Measurements from ENCODE around the gene CHRNB4.

CHRNB4 gene

DNA sequence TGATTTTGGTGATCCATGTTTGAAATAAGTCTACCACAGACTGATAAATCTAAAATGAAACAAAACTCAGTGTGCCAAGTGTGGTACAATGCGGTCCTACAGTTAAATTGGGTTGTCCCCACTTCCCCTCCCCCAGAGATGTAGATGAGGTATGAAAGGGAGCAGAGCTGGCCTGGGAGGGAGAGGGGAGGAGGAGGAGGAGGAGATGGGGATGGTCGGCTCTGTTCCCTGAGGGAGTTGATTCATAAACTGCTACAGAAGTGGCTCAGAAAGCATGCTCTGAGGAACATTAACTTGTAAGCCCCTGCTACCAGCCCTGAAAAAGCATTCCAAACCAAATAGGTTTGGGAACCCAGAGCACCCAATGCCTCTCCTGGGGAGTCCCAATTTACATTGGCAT is 28.0 kb upstream of the CHRNB4 start:
- no peak for DNase-seq

DNA sequence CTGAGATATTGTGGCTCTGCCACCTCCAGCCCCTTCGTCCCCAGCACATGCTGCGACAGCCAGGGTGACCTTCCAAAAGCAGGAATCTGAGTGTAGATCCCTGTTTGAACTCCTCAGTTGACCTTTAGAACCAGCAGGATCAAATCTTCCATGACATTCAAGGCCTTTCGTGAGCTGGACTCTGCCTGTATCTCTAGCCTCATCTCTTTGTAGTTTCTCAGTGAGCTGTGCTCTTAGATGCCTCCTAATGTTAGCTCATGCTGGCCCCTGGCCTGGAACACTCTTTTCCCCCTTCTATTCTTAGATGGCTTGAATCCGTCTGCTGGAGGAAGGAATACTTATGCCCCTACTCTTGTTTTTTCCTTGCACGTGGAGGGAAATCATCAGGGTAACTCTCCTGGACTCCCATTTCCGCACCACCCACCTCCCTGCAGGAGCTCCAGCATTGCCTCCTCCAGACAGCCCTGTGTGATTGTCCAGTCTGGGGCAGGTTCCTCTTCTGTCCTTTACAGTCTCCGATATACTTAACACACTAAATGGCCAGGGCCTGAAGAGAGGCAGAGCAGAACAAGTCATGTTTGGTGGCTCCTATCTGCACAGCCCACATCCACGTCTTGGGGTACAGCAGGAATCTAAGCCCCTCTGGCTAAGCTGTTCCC is 26.7 kb upstream of the CHRNB4 start:
- no peak for DNase-seq

DNA sequence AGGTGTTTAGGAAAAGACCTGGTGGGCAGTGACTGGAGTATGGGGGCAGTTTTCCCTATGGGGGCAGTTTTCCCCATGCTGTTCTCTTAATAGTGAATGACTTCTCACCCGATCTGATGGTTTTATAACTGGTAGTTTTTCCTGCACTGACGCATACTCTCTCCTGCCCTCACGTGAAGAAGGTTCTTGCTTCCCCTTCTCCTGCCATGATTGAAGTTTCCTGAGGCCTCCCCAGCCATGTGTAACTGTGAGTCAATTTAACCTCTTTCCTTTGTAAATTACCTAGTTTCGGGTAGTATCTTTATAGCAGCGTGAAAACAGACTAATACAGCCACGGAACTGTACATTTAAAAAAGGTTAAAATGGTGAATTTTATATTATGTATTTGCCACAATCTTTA is 25.0 kb upstream of the CHRNB4 start:
- DNase-seq: no peak

DNA sequence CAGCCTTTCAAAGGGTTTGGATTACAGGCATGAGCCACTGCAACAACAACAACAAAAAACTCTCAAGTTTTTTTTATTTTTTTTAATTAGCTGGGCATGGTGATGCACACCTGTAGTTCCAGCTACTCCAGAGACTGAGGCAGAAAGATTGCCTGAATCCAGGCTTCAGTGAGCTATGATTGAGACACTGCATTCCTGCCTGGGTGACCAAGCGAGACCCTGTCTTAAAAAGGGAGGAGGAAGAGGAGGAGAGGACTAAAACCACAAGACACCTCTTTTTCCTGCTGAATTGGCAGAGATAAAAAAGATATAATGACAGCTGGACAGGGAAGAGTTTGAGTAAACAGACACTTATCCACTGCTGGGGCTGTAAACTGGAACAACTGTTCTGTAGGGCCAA is 22.7 kb upstream of the CHRNB4 start:
- DNase-seq: no peak

DNA sequence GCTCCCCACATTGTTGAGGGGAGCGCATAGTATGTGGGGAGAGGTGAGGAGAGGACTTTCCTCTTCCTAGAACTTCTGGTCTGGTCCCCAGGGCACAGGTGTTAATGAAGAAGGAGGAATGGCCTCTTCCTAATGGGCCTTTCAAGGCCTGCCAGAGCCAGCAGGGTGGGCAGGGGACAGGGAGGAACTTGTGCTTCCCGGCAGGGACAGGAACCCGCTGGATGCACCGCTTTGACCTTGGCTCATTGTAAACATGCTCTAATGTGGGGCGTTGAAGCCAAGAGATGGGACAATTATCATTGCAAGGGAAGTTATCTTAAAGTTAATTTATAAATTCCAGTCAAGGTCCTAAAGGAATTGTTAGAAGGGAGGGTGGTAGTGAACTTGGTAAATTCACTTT is 21.0 kb upstream of the CHRNB4 start:
- DNase-seq: no peak

- DNase-seq: no peak
These were observed 20.0 kb upstream of the CHRNB4 start for GRCh38 chr15:78661001-78661400.

DNA sequence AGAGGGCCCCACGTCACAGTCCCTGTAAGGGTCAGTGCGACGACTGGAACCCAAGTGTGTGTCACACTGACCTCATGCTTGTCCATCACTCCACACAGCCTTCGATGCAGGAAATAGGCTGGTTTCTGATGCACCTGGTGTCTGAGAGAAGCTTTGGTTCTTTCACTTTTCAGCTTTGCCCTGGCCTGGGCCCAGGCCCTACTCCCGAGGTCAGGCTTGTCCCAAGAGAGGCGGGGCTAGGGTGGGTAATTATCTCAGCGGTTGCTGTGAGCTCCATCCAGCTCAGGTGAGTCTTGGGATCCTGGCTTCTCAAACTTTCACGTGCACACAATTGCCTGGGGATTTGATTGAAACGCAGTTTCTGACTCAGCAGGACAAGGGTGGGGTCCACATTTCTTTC is 19.6 kb upstream of the CHRNB4 start:
- DNase-seq: no peak

DNA sequence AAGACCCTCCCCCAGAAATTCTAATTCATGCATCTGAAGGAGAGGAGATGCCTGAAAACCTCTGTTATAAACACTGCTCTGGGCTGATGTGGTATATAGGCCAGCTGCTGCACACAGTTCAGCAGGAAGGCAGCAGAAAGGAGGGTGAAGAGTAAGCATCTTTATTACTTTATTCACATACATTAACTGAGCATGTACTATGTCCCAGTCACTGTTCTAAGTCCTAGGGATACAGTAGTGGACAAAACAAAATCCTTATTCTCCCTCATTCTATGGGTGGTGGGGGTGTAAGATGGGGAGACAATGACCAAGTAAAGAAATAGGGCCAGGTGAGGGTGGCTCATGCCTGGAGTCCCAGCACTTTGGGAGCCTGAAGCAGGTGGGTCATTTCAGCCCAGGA is 17.8 kb upstream of the CHRNB4 start:
- no peak for DNase-seq

DNA sequence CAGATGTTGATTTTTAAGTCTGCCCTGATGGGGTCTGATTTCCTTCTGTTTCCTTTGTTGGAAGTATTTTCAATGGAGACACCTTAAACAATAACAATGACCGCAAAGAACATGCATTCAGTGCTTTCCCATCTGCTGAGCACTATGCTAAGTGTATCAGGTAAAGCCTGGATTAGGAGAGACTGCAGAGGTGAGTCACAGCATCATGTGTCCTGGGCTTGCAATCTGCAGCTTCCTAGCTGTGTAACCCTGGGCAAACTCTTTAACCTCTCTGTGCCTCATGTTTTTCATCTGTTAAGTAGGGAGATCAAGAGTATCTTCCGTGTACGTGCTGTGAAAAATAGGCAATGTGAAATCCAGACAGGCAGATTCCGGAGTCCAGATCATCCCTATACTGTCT is 13.3 kb upstream of the CHRNB4 start:
- no peak for DNase-seq

GRCh38 chr15:78651930-78652615 is 11.1 kb upstream of the CHRNB4 start:
- no peak for DNase-seq

- DNase-seq: no peak
These were observed 10.0 kb upstream of the CHRNB4 start for GRCh38 chr15:78651007-78651406.

- DNase-seq: no peak
These were observed 9.0 kb upstream of the CHRNB4 start for GRCh38 chr15:78650022-78650421.

DNA sequence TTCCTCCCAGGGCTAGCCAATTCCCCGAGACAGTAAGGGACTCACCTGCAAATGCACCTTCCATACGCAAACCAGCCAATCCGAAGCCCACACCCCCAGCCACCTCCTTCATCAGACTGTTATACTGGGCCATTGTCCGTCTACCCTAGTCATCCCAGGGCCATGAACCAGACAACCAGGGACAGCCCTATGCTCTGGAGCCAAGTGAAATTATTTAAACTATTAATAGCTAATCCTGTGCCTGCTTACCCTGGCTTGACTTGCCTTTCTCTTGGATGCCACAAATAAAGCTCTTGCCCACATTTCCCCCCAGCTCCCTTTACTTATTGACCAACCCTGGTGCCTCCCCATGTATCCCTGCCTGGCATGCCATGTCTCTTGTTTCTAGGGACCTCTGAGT is 4.0 kb upstream of the CHRNB4 start:
- DNase-seq: no peak

- no peak for DNase-seq
These were observed 1.3 kb upstream of the CHRNB4 start for GRCh38 chr15:78642331-78642730.

DNA sequence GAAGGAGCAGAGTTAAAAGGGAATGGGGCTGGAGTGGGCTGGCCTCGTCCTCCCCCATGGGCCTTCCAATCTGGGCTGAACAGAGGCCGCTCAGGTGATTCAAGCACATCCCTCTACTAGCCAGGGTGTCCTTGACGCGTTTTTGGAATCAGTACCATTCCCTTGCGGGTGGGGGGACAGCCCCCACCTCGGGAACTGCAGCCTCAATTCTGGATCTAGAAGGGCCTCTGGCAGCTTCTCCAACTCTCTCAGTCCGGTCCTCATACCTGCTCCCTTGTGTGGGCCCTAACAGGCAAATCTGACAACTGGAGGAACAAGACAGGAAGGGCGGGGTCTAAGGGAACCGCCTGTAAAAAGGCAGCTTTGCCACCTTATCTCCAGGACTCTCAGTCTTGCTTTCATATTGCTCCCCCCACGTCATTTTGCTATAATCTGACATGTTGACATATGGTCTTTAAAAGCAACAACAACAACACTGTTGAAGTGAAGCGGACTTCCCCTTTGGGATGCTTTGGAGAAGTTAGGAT is 802 bp upstream of the CHRNB4 start:
- no peak for DNase-seq

DNA sequence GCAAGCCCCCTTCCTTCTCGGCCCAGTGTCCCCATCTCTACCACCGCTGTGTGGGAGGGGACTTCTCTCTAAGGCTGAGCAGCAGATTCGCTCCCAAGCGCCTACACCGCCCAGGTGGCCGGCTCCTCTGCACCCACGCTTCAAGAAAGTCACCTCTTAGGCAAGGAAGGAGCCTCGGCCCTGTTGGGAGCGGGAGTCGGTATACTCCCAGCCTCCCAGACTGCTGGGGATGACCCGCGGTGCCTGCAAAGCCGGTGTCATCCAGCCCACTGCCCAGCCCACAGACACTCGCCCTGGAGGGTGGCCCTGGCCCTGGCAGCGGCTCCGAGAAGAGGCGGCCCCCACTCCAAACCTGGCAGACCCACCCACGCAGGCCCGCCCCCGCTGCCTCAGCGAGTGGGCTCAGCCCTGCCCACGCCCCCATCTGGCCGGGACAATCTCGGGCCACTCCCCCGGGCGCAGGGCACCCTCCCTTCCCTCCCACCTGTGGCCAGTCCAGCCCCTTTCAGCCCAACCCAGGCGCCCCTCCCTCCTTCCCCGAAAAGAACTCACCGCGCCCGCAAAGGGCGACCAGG is 396 bp downstream of the CHRNB4 start:
- peak in 1 of 56 donors; percentile 69 for DNase-seq

DNA sequence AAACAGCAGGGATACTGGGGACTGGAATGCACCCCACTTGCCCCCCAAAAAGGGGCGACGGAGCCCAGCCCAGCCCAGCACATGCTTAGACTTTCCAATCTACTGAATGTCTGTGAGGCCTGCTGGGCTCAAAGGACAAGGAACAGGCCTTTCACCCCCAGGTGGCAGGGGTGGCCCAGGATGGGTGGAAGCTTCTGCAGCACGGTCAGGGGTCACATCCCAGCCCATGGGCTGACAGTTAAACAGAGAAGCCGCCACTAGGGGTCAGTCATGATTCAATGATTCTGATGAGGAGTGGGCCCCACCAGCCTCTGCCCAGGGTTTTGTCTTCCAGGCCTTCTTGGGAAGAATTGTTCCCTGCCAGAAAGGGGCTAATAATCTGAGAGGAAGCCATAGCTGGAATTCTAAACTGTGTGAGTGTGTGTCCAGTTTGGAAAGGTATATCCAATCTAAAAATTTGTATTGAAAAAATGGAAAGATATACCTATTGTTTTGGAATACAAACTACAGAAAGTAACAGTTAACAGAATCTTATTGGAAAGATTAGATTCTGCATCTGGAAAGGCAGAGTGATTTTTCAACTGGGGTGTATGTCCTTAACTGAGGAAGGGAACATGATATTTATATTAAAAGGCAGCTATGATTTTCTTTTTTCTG is 2.2 kb downstream of the CHRNB4 start:
- peak in 20 of 56 donors; percentile 2 to 63 (median 14) for DNase-seq

GRCh38 chr15:78637776-78638435 is 3.1 kb downstream of the CHRNB4 start:
- DNase-seq: no peak

- DNase-seq: no peak
These were observed 4.6 kb downstream of the CHRNB4 start for GRCh38 chr15:78636378-78636859.

DNA sequence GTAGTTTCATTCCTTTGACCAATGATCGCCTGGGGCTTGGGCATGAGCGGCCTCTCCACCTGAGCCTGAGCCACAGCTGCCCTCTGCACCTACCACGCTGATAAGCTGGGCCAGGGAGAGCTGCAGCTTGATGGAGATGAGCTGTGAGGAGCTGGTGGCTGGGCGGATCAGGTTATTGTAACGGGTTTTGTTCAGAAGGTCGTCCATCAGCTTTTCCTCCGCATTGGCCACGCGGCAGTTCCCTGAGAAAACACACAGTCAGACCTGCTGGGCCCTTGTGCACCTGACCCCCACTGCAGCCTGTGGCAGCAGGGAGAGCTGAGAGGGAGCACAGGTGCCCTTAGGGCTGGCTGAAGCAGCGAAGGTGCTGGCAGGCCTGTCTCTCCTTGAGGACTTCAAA is 5.7 kb downstream of the CHRNB4 start:
- DNase-seq: no peak
